HepG2 (cell line): Measurements from ENCODE around the gene CTSZ. TPM values are rescaled to one million over a fixed set of nuclear protein-coding genes. Genes with fewer than 3 reads are reported as not detected.
A peak's percentile ranks its signal among the peaks of the same experiment; 100 is the strongest.

Experiments
- AHDC1 ChIP-seq: sonication (generic); formaldehyde crosslinking; IDR thresholded peaks from 2 replicates; pipeline ENCODE4 v1.5.1; 2020; ENCODE audit warnings: mild to moderate bottlenecking, missing genetic modification reagents, borderline replicate concordance
- DMAP1 ChIP-seq: IDR thresholded peaks from 2 replicates; pipeline ENCODE4 v1.6.1; 2016
- EHMT2 ChIP-seq: fragments of 200-600 bp; sonication (generic); IDR thresholded peaks from 2 replicates; pipeline ENCODE4 v1.7.0; 2017; ENCODE audit warnings: antibody characterized with exemption, low read depth, low read length, borderline replicate concordance
- FOXK2 ChIP-seq: fragments of 450-650 bp; IDR thresholded peaks from 2 replicates; pipeline ENCODE4 v1.6.1; 2016
- FOXO1 ChIP-seq: sonication (generic); formaldehyde crosslinking; IDR thresholded peaks from 2 replicates; pipeline ENCODE4 v1.4.0; 2020; ENCODE audit warnings: missing genetic modification reagents
- HOMEZ ChIP-seq: IDR thresholded peaks from 2 replicates; pipeline ENCODE4 v1.6.1; 2016; ENCODE audit warnings: low read depth
- MED8 ChIP-seq: sonication (generic); formaldehyde crosslinking; IDR thresholded peaks from 2 replicates; pipeline ENCODE4 v1.8.1; 2023; ENCODE audit warnings: mild to moderate bottlenecking, missing genetic modification reagents; ENCODE audit not compliant: insufficient replicate concordance
- MIER3 ChIP-seq: IDR thresholded peaks from 2 replicates; pipeline ENCODE4 v1.6.1; 2016; ENCODE audit warnings: missing compliant biosample characterization, borderline replicate concordance
- ZBTB34 ChIP-seq: sonication (generic); formaldehyde crosslinking; IDR thresholded peaks from 2 replicates; pipeline ENCODE4 v1.8.0; 2022; ENCODE audit warnings: mild to moderate bottlenecking, missing genetic modification reagents
- ZNF280D ChIP-seq: sonication (generic); formaldehyde crosslinking; IDR thresholded peaks from 2 replicates; pipeline ENCODE4 v1.5.1; 2020; ENCODE audit warnings: mild to moderate bottlenecking, missing genetic modification reagents
- ZNF672 ChIP-seq: sonication (generic); formaldehyde crosslinking; IDR thresholded peaks from 2 replicates; pipeline ENCODE4 v1.8.1; 2022; ENCODE audit warnings: missing genetic modification reagents
- ZNF703 ChIP-seq: sonication (generic); formaldehyde crosslinking; IDR thresholded peaks from 2 replicates; pipeline ENCODE4 v1.5.1; 2020; ENCODE audit warnings: missing genetic modification reagents, mild to moderate bottlenecking, moderate library complexity, borderline replicate concordance
- ZNF710 ChIP-seq: sonication (generic); formaldehyde crosslinking; IDR thresholded peaks from 2 replicates; pipeline ENCODE4 v1.5.0; 2020; ENCODE audit warnings: mild to moderate bottlenecking, missing genetic modification reagents, borderline replicate concordance
- polyA plus RNA-seq, 8 experiments: library from polyadenylated mRNA; depleted of rRNA in 3 of 8; stranded (reverse) in 7 of 8; unstranded in 1 of 8; fragments of >200 nt; fragmentation: Illumina TruSeq in 4 of 8; extraction: Trizol in 4 of 8; gene quantifications; 2 replicates each; pipeline versions ENCODE4 v1.2.1 to v1.2.3, GENCODE V29; 2011 to 2016; ENCODE audit warnings: low read depth in 4 of 8, missing spikeins in 1 of 8, mixed read lengths in 1 of 8; ENCODE audit not compliant: insufficient read depth in 1 of 8
- total RNA-seq, 5 experiments: library from RNA; depleted of rRNA; stranded (reverse); fragments of >200 nt; fragmentation: Illumina TruSeq; extraction: Trizol; gene quantifications; 2 replicates each; pipeline ENCODE4 v1.2.3, GENCODE V29; 2016; ENCODE audit warnings: low read depth in 1 of 5

The CTSZ gene
- total and polyA plus RNA-seq, 2 of the 13 experiments (the other 11 are each of a cell fraction or from before 2014, with no cell fraction given) = 0.33 TPM; not detected in 1

GRCh38 chr20:58980711-58981627 lies 26.1 kb downstream of the CTSZ start, which contains the start of gene NELFCD (continued):
- peak; percentile 97 for TF ChIP-seq ZNF280D
- no peak for TF ChIP-seq ZNF672 (CRISPR knock-in tag)
- TF ChIP-seq FOXK2 = no peak
- TF ChIP-seq MED8 (CRISPR knock-in tag) = peak; percentile 44
- peak; percentile 88 for TF ChIP-seq DMAP1 (CRISPR knock-in tag)
- 0 out of 2 replicates have a peak, but pooled peaks have one; percentile 63 for TF ChIP-seq ZNF710 (CRISPR knock-in tag)
- TF ChIP-seq ZNF703 (CRISPR knock-in tag) = no peak
- TF ChIP-seq ZBTB34 (CRISPR knock-in tag) = 0 out of 2 replicates have a peak, but pooled peaks have one; percentile 55
- peak; percentile 65; the same call in 1 of the 2 replicates for TF ChIP-seq MIER3 (CRISPR knock-in tag)
- peak; percentile 23; the same call in 1 of the 2 replicates for TF ChIP-seq FOXO1
- no peak for TF ChIP-seq AHDC1 (CRISPR knock-in tag)
- TF ChIP-seq EHMT2 = no peak
- TF ChIP-seq HOMEZ (CRISPR knock-in tag) = peak; percentile 64; the same call in 1 of the 2 replicates
